Lung (tissue), 12 donors: Measurements from ENCODE around the gene TXLNA. TPM values are rescaled to one million over a fixed set of nuclear protein-coding genes. Genes with fewer than 3 reads are reported as not detected.

Experiments
- ATAC-seq: fragments of 200-7000 bp; cut with Tn5 transposase; one replicate; pipeline ENCODE4 v1.9.1; 2020; ENCODE audit warnings: moderate number of reproducible peaks; ENCODE audit not compliant: insufficient read depth, low FRiP score
- DNase-seq, 3 donors: peaks; one replicate each; pipeline ENCODE4 v3.0.0-alpha.2; 2013 to 2017
- H3K27ac ChIP-seq, 2 donors: one replicate each; pipeline ENCODE4 v1.5.1; 2013; ENCODE audit warnings: mild to moderate bottlenecking in 2 of 2, moderate library complexity in 2 of 2, control low read depth in 1 of 2, inconsistent platforms in 1 of 2, low read depth in 1 of 2, low read length in 1 of 2
- H3K27me3 ChIP-seq, 3 donors: one replicate each; pipeline ENCODE4 v1.5.1; 2013; ENCODE audit warnings: low read length in 2 of 3; ENCODE audit not compliant: control insufficient read depth in 3 of 3, insufficient read depth in 3 of 3
- H3K36me3 ChIP-seq, 4 donors: one replicate each; pipeline ENCODE4 v1.5.1; 2013; ENCODE audit warnings: low read length in 4 of 4, mild to moderate bottlenecking in 1 of 4, moderate library complexity in 1 of 4; ENCODE audit not compliant: control insufficient read depth in 4 of 4, insufficient read depth in 4 of 4
- H3K4me1 ChIP-seq, 5 donors: one replicate each; pipeline ENCODE4 v1.5.1; 2013; ENCODE audit warnings: low read length in 5 of 5, mild to moderate bottlenecking in 2 of 5, moderate library complexity in 1 of 5; ENCODE audit not compliant: control insufficient read depth in 5 of 5, insufficient read depth in 5 of 5
- H3K4me3 ChIP-seq: one replicate; pipeline ENCODE4 v1.5.1; 2013; ENCODE audit warnings: mild to moderate bottlenecking, control low read depth, moderate library complexity
- H3K9ac ChIP-seq, 2 donors: one replicate each; pipeline ENCODE4 v1.5.1; 2013; ENCODE audit warnings: low read length in 2 of 2, control low read depth in 1 of 2; ENCODE audit not compliant: insufficient read depth in 1 of 2
- H3K9me3 ChIP-seq, 4 donors: one replicate each; pipeline ENCODE4 v1.5.1; 2013; ENCODE audit warnings: low read length in 3 of 4, mild to moderate bottlenecking in 1 of 4, moderate library complexity in 1 of 4; ENCODE audit not compliant: control insufficient read depth in 4 of 4, insufficient read depth in 3 of 4
- CTCF ChIP-seq: IDR thresholded peaks from 2 replicates; pipeline ENCODE4 v1.5.1; 2012; ENCODE audit warnings: mild to moderate bottlenecking; ENCODE audit errors: control extremely low read depth, extremely low read depth
- WGBS, 2 donors: extraction: QIAGEN DNeasy Blood & Tissue Kit; methylation state at CpG; one replicate each; pipeline ENCODE4 v1.1.7; 2013; 5-methylcytosine and 5-hydroxymethylcytosine counted together
- polyA plus RNA-seq, 2 donors: library from polyadenylated mRNA; stranded (reverse); fragments of 200-250 nt; gene quantifications; one replicate each; pipeline ENCODE4 v1.2.1, GENCODE V29; 2013
- total RNA-seq, 2 donors: library from RNA; depleted of rRNA in 1 of 2; stranded (reverse); fragments of >200 nt in 1 of 2; gene quantifications; one replicate each; pipeline ENCODE4 v1.2.1, GENCODE V29; 2014 to 2021
- donor health status: control.
- donor health status: control.
- donor health status: Bipolar disorder and iron deficiency.
- donor health status: healthy.
- donor health status: DM: yes; HTN: yes; CAD: no.

TXLNA gene
- total and polyA plus RNA-seq, 4 donors: 22.2 to 55.6 (median 30.9) TPM

GRCh38 chr1:32208891-32209328, 29.4 kb downstream of the TXLNA start, which contains the start of gene DCDC2B:
TSS of gene DCDC2B (plus strand) at chr1:32209089. CDS start at chr1:32209094, 5 bp downstream.
- H3K4me3 ChIP-seq: no peak within 1 kb of the TSS
- H3K4me1 ChIP-seq: peaks cover 3 to 8% (median 5%) of the 10 kb centered on the region in 5 donors
- no peaks in the 10 kb centered on the region for H3K36me3 ChIP-seq
- H3K9me3 ChIP-seq: no peaks in the 10 kb centered on the region
- WGBS, 2 donors: 79 to 84% methylated on average over 5 of the region's 5 CpGs
- no peak within 1 kb of the TSS for H3K9ac ChIP-seq
- H3K27ac ChIP-seq: no peak within 1 kb of the TSS
- H3K27me3 ChIP-seq: no peaks in the 10 kb centered on the region
- no peak for TF ChIP-seq CTCF
- ATAC-seq (no peak), DNase-seq (peak; percentile 64 to 67 (median 64))

GRCh38 chr1:32215629-32216480, 36.4 kb downstream of the TXLNA start:
- peaks cover 0 to 2% (median under 1%) of the 10 kb centered on the region in 5 donors for H3K4me1 ChIP-seq
- H3K9ac ChIP-seq: no peak overlapping the region
- DNase-seq (peak; percentile 59 to 64 (median 62)), ATAC-seq (no peak)
- TF ChIP-seq CTCF: peak; percentile 75
- H3K4me3 ChIP-seq: no peak overlapping the region
- H3K27ac ChIP-seq: peak overlapping the region in 1 of 2 donors; percentile 2
- WGBS, 2 donors: 79 to 82% methylated on average over 10 of the region's 10 CpGs
- H3K36me3 ChIP-seq: peaks cover 0 to 34% (median 26%) of the 10 kb centered on the region in 4 donors
- H3K27me3 ChIP-seq: no peaks in the 10 kb centered on the region
- no peaks in the 10 kb centered on the region for H3K9me3 ChIP-seq

GRCh38 chr1:32216566-32216965, 37.1 kb downstream of the TXLNA start:
- H3K36me3 ChIP-seq: peaks cover 0 to 34% (median 26%) of the 10 kb centered on the region in 4 donors

More at GRCh38 chr1:32216566-32216965, 37.1 kb downstream of the TXLNA start:
- ATAC-seq (no peak), DNase-seq (no peak)
- no peak overlapping the region for H3K4me3 ChIP-seq
- peaks cover 0 to 9% (median 7%) of the 10 kb centered on the region in 5 donors for H3K4me1 ChIP-seq
- H3K27me3 ChIP-seq: no peaks in the 10 kb centered on the region
- H3K9ac ChIP-seq: no peak overlapping the region
- no peak overlapping the region for H3K27ac ChIP-seq
- 64 to 88% methylated on average over 5 of the region's 5 CpGs for WGBS, 2 donors
- H3K9me3 ChIP-seq: no peaks in the 10 kb centered on the region
- no peak for TF ChIP-seq CTCF
